ENCODE measurements around the gene NEURL1B.

Gene NEURL1B

DNA sequence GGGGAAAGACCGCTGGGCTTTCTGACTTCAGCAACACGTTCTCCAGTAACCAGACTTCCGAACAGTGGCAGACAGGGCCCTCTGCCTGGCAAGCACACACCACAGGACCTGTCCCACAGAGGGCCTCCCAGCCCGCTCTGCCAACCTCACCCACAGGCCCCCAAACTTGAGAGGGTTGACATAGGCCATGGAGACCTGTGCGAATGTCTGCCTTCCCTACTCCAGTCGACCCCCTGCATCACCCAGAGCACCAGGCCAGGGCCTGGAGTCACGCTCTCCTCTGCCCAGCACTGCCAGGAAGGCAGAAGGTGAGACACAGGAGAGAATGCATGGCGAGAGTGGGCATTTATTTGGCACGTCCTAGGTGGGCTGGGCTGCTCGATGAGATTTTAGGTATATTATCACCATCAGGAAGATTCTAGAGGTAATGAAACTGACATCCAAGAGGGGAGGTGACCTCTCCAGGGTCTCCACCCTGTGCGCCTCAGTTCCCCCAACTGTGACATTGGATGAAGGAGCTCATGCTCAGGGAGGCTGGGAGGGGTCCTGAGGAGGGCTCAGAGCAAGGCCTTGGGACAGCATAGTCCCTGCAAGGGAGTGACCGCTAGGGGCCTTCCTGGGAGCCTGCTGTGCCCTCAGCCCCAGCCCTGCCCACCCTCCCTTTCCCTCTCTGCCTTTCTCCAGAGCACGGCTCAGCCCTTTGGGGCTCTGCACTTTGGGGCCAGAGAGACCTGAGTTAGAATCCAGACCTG lies 75.0 kb downstream of the NEURL1B start:
- no peak for DNase-seq (ENCODE audit: low read depth)

DNA sequence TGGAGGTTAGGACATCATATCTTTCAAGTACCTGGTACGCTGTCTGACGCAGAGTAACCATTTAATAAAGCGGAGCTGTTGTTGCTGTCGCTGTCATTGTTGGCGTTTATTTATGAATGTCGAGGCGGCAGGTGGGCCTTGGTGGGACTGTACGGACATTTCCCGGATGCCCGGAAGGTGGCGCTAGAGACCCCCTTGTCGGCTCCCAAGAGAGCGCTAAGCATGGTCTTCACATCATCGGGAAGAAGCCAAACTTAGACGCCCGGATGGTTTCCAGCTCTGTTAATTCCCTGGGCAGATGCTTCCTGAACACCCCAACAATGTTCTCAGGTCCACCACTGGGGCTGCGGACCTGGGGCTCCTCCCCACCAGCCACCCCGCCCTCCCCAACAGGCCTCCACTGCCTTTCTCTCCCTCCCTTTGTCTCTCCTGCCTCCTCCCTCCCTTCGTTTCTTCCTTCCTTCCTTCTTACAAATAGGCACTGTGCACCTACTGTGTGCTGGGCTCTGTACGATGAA lies 75.8 kb downstream of the NEURL1B start:
- peak; percentile 76 for DNase-seq (ENCODE audit: low read depth)

DNA sequence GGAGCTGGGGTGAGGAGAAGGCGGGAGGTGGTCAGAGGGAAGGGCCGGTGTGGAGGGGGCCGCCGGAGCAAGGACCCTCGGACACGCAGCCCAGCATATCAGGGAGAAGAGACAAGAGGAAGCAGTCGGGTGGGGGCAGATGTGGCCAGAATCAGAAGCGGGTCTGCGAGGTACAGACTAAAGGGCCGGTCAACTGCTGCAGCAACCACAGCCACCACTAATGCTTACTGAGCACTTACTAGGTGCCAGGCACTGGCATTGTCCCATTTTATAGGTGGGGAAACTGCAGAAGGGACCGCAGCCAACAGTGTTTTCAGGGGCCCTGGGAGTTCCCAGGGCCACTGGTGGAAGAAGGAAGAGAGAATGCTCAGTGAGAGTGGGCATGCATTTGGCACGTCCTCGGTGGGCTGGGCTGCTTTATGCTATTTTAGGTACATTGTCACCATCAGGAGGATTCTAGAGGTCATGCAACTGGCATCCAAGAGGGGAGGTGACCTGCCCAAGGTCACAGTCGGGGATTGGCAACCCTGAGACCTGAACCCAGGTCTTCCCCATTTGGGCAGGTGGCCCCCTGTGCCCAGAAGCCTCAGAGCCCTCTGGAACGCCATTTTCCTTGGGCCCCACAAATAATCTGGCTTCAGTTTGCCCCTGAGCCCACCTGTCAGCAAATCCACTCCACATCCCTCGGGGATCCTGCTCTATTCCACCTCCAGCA lies 76.6 kb downstream of the NEURL1B start:
- no peak for DNase-seq (ENCODE audit: low read depth)

DNA sequence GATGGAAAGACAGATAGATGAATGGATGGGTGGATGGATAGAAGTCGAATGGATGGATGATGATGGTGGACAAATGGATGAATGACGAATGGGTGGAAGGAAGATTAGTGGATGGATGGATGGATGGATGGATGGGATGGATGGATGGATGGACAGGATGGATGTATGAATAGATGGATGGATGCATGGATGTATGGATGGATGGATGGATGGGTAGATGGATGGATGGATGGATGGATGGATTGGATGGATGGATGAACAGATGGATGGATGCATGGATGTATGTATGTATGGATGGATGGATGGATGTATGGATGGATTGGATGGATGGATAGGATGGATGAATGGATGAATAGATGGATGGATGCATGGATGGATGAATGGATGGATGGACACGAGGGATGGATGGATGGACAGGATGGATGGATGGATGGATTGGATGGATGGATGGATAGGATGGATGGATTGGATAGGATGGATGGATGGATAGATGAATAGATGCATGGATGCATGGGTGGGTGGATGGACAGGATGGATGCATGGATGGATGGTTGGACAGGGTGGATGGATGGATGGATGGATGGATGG lies 77.6 kb downstream of the NEURL1B start:
- DNase-seq (ENCODE audit: low read depth): no peak

DNA sequence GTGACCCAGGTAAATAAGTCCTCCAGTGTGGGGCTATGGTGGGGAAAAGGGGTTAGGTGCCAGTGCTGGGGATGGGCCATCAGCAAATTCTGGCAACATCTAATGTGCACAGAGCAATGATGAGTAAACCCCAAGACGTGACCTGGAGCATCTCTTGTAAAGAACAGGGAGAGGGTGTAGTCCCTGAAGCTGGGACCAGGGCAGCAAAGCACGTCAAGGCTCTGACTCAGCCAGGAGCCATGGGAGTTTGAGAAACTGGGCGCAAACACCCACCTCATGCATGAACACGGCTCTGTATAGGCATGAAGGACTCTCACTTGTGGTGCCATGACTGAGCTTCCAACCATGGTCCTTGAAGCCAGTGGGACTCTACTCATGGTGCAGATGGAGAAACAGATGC lies 78.1 kb downstream of the NEURL1B start:
- DNase-seq (ENCODE audit: low read depth): no peak

DNA sequence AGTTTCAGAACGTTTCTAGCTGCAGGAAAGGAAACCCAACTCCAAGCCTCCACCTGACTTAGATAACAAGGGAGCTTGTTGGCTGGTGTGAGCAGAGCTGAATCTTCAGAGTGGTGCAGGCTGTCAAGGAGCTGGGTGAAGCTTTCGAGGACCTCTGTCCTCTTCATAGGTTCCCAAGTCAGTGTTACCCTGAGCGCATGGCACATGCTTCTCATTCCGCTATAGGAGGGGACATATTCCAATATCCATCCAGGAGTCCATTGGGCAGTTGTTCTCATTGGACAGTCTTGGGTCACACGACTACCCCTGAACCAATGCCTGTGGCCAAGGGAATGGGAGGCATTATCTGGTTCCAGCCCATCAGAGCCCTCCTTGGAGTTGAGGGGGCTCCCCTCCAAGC lies 79.6 kb downstream of the NEURL1B start:
- DNase-seq (ENCODE audit: low read depth): no peak

DNA sequence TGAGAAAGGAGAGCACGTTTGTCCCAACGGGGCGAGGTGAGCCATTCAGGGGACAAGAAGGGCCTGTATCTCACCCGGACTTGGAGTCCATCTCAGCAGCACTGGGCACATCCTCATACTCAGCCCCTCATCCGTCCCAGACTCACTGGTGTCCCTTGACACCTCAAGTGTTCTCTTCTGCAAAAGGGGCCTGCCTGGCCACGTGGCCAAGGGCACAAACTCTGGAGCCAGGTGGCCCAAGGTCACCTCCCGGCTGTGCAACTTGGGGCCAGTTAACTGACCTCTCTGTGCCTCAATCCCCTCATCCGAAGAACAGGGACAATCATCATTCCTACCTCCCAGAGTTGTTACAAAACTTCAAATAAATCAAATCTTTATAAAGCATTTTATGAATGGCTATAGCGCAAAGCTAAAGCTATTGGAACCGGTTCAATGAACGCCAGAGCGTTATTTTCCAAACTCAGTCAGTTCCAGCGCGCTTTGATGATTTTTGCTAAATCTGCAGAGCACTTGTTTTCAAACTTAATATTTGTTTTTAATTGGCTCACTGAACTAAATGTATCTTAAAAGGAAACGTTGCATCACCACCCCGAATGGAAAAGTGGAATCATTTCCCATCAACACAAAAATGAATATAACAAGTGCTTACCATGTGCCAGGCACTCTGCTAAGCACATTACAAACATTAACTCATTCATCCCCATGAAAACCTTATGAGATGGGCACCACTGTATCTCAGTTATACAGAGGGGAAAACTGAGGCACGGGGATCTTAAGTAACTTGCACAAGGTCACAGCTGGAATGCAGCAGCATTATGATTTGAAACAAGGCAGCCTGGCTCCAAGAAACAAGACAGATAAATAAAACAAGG lies 80.6 kb downstream of the NEURL1B start:
- DNase-seq (ENCODE audit: low read depth): no peak

DNA sequence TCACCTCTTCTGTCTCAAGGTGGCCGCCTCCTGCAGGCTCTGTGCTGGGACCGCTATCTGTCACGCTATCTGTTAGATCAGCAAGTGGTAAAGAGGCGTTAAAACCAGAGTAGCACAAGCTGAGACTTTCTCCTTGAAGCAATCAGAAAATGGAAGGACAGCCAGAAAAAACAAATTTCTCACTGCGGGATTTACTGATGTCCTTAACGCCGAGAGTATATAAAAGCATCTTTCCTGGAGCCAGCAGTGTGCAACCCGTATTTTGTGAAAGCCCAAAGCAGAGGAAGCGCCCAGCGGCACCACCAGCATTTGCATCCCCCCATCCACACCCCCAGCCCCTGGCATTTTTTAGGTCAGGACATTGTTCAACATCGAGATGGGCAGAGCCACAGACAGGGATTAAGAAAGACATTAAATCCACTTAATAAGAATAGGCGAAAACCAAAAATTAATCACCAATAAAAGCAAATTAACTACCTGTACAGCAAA lies 81.3 kb downstream of the NEURL1B start:
- no peak for DNase-seq (ENCODE audit: low read depth)

DNA sequence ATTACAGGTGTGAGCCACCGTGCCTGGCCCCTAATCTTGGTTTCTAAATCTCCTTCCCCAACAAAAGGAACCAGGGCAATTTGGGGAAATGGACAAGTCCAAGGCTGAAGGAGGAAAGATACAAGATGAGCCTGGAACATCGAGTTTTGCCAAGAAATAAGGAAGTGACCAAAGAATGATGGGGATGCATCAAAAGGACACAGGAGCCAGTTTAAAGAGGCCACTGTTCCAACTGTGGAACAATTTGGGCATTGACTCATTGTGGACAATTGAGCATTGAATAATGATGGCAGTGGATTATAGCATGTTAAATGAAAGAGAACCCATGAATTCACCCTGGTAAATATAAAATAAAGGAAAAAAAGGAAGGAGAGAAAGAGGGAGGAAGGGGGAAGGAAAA lies 82.4 kb downstream of the NEURL1B start:
- no peak for DNase-seq (ENCODE audit: low read depth)

DNA sequence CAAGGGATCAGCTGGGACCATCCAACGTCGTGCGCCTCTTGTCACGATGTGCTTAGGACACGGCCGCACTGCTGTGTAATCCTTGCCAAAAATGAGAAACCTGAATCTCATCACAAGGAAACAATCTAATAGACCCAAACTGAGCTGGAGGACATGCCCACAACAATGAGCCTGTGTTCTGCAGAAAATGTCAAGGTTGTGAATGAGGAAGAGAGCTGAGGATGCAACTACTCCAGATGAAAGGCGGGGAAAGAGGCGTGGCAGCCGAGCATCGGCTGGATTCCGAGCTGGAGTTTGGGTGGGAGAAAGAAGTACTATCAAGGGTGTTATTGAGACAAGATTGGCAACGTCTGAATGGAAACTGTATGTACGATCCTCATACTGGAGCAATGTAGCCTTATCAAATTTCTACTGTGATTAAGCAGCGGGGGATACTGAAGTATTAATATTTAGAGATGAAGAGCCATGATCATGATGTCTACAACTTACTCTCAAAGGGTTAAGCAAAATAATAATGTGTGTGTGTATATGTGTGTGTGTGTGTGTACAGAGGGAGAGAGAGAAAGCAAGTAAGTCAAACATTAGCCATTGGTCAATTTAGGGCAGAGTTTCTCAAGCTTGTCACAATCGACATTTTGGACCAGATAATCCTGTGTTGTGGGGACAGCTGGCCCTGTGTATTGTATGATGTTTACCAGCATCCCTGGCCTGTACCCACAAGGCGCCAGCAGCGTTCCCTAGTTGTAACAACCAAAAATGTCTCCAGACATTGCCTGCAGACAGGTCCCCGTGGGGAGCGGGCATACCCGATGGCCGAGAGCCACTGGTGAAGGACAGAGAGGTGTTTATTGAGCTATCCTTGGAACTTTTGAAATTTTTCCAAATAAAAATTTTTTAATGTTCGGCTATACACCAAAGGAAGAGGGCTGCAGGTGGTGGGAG lies 83.5 kb downstream of the NEURL1B start:
- no peak for DNase-seq (ENCODE audit: low read depth)

DNA sequence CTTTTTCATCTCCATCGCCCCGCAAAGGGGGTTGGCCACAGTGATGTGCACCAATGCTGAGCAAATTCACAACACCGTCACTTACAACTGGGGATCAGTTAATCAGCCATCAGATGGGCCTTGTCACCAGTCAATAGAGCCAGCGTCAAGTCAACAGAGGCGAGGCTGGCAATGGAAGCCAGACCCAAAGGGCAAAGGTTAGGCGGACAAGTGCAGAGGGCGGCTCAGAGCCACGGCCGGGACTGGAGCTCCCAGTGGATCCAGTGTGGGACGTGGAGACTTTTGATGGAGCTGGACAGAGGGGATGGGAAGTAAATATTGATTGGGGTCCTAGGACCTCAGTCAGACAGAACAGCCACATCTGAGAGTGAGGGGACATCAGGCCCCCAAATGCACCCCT lies 84.2 kb downstream of the NEURL1B start:
- no peak for DNase-seq (ENCODE audit: low read depth)

DNA sequence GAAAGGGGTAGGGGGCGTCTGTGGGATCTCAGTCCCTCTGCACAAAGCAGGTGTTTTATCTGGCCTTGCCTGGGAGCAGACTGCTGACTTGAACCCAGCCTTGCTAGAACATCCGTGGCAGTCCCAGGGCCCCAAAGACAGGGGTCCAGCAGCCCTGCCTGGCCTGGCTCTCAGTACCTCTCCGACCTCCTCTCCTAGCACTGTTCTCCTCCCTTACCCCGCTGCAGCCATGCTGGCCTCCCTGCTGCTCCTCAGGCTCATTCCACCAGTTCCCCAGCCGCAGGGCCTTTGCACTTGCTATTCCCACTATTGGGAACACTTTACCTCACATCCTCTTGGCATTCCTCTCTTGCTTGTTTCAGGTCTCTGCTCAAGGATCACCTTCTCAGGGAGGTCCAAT lies 84.7 kb downstream of the NEURL1B start:
- DNase-seq (ENCODE audit: low read depth): no peak

DNA sequence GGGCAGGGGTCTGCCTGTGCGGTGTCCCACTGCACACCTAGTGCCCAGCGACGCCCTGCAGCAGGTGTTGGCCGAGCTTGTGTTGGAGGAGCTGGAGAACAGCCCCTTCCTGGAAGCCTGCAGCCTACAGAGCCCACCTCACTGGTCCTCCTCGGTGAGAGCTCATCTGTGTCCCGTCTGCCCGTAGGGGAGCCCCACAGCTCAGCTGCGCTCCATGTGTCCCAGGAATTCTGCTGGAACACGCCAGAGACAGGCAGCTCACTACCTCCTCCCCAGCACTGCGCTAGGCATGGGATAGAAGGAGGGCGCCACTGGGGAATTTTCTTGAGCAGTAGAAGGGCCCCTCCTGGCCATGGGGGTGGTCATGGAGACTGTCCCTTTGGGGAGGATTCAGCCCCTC lies 85.9 kb downstream of the NEURL1B start:
- DNase-seq (ENCODE audit: low read depth): no peak

DNA sequence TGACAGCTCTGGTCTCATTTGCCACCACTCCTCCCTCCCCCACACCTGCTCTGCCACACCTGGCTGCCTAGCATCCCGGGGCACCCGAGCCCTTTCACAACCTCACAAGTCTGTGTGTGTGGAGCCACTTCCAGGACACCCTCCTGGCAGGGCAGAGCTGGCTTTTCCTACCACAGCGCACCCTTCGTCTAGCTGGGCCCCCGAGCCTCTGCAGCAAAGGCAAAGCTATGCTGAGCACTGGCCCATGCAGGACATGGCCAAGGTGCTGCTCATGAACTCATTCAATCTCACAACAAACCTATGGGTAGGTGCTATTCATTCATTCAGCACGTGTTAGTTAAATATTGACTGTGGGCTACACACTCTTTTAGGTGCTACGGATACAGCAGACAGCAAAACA lies 86.5 kb downstream of the NEURL1B start:
- DNase-seq (ENCODE audit: low read depth): no peak

DNA sequence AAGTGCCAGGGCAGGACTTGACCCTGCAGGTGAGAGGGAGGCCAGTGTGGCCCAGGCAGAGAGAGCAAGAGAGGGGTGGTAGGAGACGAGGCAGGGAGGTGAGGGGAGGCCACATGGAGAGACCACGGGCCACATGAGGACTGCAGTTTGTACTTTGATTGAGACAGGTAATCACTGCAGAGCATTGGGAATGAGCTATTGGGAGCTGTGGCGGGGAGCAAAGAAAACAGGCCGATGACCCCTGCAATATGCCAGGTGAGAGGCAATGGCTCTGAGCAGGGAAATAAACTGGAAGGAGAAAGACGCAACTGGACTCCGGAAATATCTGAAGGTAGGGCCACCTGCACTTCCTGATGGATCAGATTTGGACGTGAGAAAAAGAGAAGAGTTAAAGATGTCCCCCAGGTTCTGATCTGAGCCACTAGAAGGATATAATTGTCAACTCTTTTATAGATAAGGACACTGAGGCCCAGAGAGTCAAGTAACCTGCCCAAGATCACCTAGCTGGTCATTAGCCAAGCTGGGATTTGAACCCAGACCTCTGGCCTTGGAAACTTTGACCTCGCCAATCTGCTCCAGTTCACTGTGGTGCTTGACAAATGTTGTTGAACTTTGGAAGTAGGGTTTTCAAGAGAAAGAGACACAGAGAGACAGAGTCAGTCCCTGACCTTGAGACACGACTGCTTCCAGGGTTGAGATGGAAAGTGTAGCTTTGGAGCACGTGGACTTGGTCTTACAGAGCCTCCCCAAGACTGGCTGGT lies 87.6 kb downstream of the NEURL1B start:
- DNase-seq (ENCODE audit: low read depth): no peak

DNA sequence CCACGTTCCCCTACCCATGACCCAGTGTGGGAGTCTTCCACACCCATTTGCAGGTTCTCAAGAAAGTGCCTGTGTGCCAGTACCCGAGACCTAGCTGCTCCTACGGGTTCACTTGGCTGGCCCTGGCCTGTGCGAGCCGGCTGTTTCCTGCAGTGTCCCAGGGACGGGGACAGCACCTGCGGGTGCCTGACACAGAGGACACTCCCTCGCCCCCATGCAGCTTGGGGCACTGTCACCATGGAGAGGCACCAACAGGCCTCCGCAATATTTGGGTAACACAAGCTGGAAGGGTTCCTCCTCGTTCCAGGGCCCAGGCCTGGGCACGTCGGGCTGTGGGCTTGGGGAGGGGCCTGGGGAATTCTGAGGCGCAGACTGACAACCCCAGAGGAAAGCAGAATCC lies 88.5 kb downstream of the NEURL1B start:
- no peak for DNase-seq (ENCODE audit: low read depth)

DNA sequence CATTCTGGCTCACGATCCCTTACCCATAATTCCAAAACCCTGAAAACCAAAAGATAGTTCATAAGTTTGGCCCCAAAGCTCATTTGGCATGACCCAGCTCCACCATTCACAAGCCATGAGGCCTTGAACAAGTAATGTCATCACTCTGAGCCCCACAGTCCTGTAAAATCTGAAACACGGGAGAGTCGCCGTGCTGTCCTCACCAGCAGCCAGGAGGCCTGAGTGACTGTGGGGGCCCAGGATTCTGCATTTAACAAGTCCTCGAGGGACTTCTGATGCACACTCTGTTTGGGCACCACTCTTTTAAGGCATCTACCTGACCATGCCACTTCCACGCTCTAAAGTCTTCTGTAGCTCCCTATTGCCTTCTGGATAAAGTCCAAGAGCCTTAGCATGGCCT lies 89.2 kb downstream of the NEURL1B start:
- no peak for DNase-seq (ENCODE audit: low read depth)

DNA sequence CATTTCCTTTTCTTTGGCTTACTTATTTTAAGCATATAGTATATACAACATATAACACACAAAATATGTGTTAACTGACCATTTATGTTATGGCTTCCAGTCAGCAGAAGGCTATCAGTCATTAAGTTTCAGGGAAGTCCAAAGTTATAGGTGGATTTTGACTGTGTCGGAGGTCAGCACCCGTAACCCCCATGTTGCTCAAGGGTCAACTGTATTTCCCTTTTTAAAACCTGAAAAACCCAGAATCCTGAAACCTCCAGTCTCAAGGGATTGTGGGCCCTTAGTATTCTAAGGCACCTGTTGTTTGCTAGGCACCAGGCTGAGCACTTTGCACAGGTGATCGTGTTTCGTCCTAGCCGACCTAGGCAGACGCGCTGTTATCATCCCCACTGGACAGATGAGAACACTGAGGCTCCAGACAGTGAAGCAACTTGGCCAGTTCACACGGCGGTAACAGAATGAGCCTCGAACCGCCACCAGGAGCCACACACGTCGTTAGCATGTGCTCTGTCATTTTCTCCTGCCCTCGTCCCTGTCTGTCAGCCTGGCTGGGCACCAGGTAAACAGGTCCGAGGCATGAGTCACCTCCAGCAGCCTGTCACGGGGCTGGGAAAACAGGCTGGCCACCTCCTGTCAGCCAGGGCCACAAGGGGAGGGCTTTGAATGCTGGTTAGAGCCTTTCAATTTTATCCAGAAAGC lies 90.1 kb downstream of the NEURL1B start:
- DNase-seq (ENCODE audit: low read depth): no peak

DNA sequence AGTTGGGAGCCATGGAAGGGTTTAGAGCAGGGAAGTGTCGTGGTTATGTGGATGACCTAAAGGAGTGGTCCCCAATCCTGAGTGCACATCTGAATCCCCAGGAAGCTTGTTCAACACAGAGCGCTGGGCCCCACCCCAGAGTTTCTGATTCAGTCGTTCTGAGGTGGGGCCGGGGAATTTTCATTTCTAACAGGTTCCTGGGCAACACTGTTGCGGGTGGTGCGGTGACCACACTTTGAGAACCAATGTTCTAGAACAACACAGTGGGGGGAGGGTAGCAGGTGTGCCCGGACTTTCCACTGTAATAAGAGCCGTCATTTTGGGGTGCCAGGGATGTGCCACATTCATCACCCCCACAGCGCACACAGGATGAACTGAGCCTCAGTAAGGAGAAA lies 90.6 kb downstream of the NEURL1B start:
- no peak for DNase-seq (ENCODE audit: low read depth)
